Stimulated activated CD4-positive, alpha-beta T cell treated with anti-CD3 and anti-CD28 coated beads, Interleukin-4, amount 100 ng/mL, for 1 hour (primary cell): Measurements from ENCODE around the gene WWOX.
A peak's percentile ranks its signal among the peaks of the same experiment; 100 is the strongest.
"Not testable (repeated sequence)": the region's sequence is repeated elsewhere in the genome, so short reads cannot be mapped to it uniquely, and the experiment has no call there.

Source experiments
- DNase-seq: peaks from one replicate; pipeline ENCODE4 v3.0.0-alpha.2; 2020

Gene WWOX

DNA sequence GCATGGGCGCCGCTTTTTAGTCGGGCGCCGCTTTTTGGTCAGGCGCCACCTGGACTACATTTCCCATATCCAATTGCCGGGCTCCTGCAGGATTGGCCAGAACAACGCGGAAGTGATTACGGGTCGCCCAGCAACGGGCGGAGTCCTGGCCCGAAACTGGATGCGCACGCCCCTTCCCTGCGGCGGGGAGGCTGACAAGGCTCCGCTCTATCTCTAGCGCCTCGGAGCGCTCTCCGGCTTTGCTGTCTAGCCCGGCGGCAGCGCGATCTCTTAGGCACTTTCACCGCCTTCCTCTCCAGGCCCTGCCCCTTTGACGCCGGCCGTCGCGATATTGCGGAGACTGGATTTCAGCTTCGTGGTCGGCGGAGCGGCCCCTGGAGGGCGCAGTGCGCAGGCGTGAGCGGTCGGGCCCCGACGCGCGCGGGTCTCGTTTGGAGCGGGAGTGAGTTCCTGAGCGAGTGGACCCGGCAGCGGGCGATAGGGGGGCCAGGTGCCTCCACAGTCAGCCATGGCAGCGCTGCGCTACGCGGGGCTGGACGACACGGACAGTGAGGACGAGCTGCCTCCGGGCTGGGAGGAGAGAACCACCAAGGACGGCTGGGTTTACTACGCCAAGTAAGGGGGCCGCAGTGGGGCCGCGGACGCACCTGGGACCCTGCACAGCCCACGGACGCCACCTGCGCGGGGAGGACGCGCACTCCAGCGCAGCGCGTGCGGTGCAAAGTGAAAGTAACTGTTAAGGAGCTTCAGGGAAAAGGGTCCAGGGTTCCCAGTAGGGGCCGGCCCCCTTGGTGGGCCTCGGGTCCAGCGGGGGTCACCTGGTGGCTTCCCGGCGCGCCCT lies at the start of gene WWOX:
WWOX (plus strand) TSS at position 384 of the 841 bp plus-strand sequence.
- DNase-seq = peak; percentile 94

DNA sequence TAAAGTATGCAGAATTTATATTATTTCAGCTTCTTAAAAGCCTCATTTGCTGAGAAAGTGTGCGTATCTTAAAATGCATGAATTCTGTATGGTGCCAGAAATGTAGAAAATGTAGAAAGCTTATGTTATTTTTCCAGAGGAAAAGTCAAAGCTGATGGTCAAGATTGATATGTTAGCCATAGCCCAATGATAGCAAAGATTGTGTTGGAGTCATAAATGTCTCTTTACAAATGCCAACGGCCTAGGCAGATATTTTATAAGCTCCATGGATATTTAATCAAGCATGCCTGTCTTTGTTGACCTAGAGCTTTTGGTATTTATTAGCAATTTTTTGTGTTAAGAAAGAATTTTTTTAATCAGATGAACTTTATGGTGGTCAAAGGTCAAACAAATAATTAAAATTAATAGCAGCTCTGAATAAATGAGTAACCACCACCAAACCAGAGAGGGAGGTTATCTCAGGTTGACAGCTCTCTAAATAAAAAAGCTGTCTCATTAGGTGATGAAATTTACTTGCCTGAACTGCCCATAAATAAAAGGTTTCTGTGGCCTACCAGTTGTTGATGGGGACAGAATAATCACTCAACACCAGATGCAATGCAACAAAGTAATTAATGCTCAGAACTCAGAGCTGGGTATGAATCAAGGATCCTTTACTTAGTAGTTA lies 48.6 kb upstream of the WWOX start:
- no peak for DNase-seq

DNA sequence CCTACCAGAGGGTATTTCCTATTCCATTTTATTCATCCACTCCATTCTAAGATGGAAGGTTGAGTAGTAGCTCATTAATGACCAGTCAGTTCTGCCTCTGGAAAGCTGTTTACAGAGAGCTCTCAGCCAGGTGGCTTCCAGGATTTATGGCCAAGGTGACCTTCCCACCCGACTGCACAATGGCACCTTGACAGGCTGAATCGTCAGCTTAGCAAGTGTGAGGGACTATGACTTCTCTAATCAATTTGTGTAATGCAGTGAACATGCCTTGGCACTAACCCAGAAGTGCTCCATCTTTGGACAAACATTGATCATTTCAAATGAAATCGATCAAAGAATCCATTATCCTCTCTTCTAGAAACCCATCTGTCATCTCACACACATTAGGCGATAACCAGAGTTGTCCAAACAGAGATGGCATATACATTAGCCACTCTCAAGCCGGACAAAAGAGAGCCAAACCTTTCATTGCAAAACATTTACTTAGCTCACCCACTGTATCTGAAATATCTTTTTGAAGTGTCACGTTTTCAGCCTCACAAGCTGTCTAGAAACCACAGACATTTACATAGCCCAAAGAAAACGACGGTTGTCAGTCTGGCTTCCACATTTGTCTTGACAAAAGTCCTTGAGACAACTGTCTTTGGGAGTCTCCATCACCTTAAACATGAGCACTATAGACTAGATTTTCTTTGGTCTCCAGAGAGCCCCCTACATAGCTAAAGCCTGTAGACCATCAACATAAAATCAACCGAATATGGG lies 41.5 kb upstream of the WWOX start:
- DNase-seq = no peak

DNA sequence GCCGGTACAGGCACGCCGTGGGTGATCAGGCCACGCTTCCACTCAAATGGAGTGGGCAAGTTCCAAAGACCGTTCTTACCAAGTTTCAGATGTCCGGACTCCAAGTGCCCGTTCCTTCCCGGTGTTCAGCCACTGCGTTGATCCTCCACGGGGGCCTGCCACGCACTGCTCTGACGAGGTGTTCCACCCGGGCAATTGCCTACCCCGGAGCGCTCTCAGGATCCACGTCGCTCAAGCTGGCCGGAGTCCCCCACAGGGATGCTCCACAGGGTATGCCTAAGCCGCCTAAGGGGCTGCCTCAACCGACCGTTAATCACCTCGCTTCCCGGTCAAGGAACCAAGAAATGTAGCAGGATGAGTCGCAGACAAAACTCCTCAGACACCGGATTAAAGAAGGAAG lies 39.6 kb upstream of the WWOX start:
- DNase-seq = not testable (repeated sequence)

DNA sequence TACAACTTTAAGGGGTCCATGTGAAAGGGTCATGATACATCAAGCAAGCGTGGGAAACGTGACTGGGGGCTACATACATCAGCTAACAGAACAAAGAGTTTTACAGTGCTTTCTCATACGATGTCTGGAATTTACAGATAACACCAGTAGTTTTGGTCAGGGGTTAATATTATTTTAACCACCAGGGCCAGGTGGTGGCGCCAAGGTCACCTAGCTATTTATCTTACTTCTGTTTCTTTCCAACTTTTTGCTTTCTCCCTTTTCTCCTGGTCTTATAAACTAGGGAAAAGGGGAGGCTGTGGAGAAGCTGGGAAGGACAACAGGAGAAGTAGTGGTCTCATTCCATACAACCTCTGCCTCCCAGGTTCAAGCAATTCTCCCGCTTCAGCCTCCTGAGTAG lies 39.2 kb upstream of the WWOX start:
- no peak for DNase-seq

DNA sequence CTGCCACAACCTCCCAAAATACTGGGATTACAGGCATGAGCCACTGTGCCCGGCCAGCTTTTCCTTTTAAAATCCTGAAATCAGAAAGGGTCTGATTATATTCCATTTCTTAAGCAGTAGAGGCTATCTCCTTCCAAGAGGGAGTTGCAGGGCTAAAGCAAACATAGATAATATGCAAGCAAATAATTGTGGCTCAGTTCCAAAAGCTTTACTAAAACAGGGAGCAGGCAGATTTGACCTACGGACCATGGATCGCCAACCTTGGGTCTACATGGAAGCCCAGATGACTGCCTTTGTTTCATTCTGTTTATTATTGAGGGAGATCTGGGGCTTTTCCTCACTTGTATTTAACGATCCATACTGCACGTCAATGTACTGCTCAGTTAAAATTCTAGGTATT lies 38.6 kb upstream of the WWOX start:
- DNase-seq = no peak

DNA sequence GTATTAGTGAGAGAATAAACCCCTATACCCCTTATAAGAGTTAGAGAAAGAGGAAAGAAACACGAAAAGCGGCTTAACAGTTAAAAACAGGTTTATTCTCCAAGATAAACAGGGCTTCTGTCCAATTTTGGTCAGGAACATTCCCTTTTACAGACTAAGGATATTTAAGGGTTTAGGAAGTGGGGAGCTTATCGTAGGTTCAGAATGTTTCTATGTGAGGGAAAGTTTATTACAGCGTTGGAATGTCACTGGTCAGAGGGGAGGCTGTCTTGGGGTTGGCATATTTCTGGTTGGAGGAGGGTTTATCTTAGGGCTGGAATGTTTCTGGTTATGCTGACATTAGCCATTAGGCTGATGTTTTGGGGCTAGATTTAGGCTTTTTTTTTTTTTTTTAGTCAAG lies 34.1 kb upstream of the WWOX start:
- no peak for DNase-seq

DNA sequence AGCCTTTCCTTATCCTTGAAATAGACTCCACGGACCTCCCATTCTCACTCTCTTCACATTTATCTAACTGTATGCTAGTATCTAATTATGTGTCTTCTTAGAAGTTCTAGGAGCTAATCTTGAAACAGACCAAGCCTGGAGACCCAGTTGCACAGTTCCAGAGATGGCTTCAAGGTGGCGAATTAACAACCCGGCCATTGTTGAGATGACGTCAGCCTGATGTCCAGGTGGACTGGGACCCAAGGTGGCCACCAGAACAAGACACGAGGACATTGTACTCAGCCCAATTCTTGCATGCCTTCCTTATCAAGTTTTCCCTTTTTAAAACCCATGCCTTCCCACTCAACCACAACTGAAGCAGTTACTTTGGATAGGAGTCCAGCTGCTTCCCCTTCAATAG lies 29.5 kb upstream of the WWOX start:
- DNase-seq = no peak

DNA sequence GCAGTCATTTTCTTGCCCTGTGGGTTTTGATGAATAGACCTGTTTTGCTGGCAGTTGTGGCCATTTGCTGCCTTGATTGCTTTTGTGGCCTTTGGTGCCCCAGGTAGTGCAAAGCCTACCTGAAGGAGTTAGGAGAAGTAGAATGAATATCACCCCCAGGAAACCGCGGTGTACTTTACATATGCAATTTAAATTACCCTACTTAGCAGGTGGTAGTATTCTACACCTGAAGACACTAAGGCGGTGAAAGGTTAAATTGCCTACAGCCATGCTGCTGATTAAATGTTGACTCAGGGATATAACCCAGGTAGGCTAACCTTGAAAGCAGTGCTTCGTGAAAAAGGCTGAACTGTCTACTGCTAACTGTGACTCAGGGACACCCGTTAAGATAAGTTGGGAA lies 27.2 kb upstream of the WWOX start:
- no peak for DNase-seq

DNA sequence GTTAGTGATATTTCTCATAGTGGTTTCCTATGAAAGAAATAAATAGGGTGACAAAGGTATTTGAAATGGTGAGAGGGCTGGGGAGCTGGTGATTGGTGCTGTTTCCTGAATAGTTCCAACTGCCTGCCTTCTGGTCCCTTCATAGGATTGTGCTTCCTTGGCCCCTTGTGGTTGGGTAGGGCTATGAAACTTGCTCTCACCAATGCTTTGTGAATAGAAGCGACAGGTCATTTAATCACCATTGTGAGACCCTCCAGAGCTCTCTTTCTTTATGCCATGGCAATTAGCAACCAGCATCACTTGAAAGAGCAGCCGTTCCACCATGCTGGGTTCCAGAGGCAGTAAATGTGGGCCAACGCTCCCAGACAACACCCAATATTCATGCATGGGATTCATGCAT lies 23.7 kb upstream of the WWOX start:
- DNase-seq = no peak

DNA sequence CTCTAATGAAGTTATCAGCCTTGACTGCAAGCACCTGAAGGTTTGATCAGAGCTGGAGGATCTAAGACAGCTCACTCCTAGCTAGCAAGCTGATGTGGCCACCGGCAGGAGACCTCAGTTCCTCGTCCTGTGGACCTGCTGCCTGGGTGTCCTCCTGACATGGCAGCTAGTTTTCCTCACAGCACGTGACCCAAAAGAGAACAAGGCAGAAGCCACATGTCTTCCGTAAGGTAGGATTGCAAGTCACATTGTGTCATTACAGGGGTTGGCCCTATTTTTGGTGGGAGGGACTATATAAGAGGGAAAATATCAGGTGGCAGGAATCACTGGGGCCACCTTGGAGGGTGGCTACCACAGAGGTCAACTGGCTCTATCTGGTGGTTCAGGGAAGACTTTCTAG lies 18.1 kb upstream of the WWOX start:
- no peak for DNase-seq

DNA sequence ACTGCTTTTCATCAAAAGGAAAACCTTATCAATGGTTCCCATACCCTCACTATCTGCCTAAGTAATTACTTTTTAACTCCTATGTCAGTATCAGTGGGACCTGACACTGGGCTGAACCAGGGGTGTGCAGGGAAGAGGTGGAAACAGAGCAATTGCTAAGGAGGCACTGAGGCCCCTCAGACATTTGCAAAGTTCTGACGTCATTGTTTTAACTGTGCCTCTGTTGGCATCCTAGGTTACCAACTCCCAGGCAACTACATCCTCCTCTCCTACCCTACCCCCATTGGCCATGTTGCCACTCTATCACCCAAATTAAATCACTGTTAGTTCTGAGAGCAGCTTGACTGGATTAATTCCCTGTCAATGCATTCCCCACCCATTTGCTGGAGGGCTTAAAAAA lies 8.0 kb upstream of the WWOX start:
- no peak for DNase-seq

DNA sequence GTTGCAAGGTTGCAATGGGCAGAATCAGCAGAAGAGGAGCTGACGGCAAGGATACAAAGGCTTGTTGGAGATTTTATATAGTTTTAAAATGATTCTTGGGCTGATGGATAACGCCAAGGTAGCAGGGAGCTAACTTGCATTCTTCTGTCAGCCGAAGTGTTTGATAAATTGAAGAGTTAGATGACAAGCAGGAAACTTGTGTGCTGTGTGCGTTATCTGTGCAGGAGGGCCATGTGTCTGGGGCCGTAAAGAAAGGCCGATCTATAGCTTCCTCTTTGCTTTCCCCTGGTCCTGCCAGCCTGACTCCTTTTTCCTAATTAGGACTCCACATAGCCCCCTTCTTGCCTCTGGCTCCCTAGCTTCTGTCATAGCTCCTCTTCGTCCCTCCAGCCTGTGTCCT lies 6.7 kb upstream of the WWOX start:
- DNase-seq = no peak

DNA sequence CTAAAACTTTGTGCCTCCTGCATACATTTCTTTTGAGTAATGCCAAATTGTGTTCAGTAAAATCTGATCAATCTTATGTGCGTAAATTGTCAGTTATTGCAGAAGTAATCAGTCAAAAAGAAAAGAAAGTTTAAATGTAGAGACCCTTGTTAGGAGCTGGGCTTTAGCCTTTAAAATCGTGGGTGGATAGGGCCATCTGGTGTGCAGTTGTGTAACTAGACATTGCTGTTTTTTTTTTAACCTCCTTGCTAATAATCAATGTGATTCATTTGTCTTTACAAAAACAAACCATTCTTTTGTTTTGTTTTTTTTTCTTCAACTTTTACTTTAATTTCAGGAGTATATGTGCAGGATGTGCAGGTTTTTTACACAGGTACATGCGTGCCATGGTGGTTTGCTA lies 5.3 kb upstream of the WWOX start:
- DNase-seq = no peak

DNA sequence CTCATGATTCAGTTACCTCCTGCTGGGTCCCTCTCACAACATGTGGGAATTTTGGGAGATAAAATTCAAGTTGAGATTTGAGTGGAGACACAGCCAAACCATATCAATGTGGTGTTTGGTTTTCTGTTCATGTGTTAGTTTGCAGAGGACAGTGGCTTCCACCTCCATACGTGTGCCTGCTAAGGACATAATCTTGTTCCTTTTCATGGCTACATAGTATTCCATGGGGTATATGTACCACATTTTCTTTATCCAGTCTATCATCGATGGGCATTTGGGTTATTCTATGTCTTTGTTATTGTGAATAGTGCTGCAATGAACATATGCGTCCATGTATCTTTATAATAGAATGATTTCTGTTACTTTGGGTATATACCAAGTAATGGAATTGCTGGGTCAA lies 4.5 kb upstream of the WWOX start:
- no peak for DNase-seq

DNA sequence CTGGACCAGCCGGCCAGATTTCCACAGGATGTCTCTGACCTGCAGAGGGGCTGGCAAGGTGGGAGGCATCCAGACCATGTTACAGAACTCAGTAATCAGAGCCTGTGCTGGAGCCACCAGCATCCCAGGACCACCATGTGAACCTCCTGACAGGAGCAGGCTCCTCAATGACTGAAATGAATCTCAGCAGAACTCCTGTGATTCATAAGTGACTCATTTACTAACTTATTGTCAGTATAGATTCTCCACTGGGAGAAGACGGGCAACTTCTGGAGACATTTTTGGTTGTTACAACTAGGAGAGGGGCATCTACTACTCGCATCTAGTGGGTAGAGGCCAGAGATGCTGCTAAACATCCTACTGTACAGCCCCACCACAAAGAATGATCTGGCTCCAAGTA lies 3.1 kb upstream of the WWOX start:
- DNase-seq = no peak

DNA sequence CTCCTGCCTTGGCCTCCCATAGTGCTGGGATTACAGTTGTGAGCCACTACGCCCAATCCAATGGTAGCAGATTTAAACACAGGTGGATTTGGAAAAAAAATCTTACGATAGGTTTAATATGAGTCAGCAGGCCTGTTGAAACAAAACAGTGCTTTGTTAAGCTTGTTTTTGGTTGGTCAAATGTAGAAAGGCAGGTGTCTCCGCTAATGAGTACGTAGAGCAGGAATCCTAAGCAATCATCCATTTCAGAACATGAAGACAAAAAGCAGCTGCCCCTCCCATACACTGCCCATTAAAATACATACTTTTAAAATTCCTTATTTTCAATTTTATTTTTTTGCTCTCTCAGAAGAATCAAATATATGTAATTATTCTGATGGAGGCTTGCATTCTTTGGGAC lies 1.9 kb upstream of the WWOX start:
- DNase-seq = no peak

DNA sequence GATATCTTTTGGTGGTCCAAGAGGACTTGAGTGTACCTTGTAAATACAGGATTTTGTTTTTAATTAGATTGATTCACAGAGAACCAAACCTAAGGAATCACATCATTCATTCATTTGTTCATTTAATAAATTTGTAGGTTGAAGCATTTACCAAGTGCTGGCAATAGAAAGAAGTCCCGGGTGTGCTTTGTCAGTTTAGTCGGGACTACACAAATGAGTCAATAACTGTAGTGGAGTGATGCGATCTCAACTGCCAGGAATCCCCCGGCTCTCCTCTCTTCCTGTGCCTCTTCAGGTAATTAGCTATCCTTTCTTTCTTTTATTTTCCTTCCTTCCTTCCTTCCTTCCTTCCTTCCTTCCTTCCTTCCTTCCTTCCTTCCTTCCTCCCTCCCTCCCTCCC lies 1.4 kb upstream of the WWOX start:
- no peak for DNase-seq

DNA sequence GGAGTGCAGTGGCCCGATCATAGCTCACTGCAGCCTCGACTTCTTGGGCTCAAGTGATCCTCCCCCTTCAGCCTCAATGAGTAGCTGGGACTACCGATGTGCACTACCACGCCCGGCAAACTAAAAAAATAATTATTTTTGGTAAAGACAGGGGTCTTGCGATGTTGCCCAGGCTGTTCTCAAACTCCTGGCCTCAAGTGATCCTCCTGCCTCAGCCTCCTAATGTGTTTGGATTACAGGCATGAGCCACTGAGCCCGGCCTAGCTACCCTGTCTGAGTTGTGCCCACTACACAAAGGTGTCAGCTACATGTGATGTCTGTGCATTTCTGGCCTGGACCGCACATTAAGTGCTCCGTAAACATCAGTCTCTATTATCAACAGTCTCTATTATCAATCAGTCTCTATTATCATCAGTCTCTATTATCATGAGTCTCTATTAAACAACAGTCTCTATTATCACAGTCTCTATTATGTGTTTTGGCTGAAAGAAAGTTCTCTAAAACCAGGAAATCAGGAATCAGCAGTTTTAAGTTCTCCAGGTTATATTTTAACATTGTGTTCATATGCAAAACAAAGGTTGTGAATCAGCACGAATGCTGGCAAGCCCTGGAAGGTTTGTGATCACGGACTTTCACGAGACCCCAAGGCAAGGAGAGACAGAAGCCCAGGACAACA lies 721 bp upstream of the WWOX start:
- no peak for DNase-seq

DNA sequence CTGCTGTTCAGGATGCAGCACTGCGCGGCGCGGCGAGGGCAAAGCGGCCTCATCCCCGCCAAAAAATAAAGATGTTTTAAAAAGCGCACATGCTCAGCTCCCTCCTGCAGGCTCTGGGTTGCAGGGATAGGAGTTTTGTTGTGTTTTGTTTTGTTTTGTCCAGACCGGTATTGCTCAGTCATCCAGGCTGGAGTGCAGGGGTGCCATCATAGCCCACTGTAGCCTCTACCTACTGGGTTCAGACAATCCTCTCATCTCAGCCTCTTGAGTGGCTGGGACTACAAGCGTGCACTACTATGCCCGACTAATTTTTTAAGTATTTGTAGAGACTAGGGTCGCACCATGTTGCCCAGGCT lies 636 bp downstream of the WWOX start:
- DNase-seq = no peak

DNA sequence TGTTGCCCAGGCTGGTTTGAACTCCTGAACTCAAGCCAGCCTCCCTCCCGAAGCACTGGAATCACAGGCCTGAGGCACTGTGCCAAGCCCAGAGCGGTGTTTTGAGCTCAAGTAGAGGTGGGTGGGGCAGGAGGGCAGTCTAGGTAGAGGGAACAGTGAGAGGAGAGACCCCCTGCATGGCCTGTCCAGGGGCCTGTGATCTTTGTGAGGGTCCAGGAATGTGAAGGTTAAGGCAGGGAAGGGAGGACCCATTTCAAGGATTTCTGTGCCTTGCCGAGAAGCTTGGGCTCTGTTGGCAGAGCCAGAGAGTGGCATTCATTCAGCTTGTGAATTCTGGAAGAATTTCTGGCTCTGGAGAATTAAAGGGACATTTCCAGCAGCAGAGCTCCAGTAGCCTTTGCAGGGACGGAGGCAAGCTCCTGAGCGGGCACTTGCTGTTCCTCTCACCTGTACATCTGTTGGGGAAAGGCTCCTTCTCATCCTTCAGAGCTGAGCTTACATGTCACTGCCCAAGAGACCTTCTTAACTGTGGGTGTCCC lies 2.7 kb downstream of the WWOX start:
- DNase-seq = no peak

DNA sequence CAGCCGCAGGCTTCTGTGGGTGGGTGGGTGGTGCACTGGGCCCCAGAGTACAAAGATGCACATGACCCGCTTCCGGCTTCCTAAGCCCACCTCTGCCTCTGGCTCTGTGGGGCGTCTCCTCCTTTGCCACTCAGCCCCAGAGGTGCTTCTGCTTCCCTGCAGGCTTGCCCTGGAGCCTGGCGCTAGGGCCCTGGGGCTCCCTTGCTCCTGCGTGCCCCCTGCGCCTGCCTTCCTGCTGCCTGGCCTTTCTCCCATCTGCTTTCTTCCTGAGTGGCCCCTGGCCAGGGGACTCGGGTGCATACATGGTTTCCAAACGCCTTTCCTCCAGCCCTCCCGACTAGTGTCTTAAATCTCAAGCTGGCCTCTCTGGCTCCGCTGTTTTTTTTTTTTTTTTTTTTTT lies 3.4 kb downstream of the WWOX start:
- no peak for DNase-seq

DNA sequence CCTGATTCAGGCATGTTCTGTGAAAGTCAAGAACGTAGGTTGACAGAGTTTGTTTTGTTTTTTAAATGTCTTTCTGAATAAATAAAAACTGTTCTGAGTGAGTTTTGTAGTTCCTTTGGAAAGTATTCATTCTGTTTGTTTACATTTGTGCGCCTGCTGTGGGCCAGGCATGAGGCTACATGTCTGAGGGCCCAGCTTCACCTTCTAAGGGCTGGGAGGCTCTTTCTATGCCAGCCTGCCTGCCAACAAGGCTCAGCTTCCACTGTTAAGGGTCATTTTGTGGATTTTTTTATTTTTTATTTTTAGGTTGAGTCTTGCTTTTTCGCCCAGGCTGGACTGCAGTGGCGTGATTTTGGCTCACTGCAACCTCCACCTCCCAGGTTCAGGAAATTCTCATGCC lies 6.1 kb downstream of the WWOX start:
- DNase-seq = no peak
